Measurements from ENCODE around the gene MLXIP.

- TF ChIP-seq CTCF (IDR thresholded peaks at IDR 0.05) (no peak), POLR2AphosphoS5 (IDR thresholded peaks at IDR 0.05) (no peak)
Observed at GRCh38 chr12:122124370-122124769, 45.8 kb downstream of the MLXIP start.

Data from prostate gland (tissue), 2 donors.